Measurements from ENCODE around the gene SUPT5H. TPM values are rescaled to one million over a fixed set of nuclear protein-coding genes. Genes with fewer than 3 reads are reported as not detected.

The SUPT5H gene
- total RNA-seq, 1 donor from 2014 or later, result 106 TPM

- Mint-ChIP-seq H3K36me3 (ENCODE audit: low read depth) (peaks cover 12% of the 10 kb centered on the region), H3K4me1 (ENCODE audit: low read depth) (peaks cover 62% of the 10 kb centered on the region), H3K27me3 (ENCODE audit: low read depth) (no peaks in the 10 kb centered on the region), H3K27ac (ENCODE audit: unreplicated experiment) (peak overlapping the region; percentile 94), H3K4me3 (ENCODE audit: unreplicated experiment) (peak overlapping the region; percentile 90), H3K9me3 (ENCODE audit: low read depth) (no peaks in the 10 kb centered on the region)
- TF ChIP-seq CTCF (IDR thresholded peaks at IDR 0.05), result no peak
- DNase-seq (ENCODE audit: low spot score), result no peak
Measured at GRCh38 chr19:39407410-39407659, 38.0 kb upstream of the SUPT5H start.

- Mint-ChIP-seq H3K27me3 (ENCODE audit: low read depth) (no peaks in the 10 kb centered on the region), H3K4me1 (ENCODE audit: low read depth) (peaks cover 57% of the 10 kb centered on the region)
Measured at GRCh38 chr19:39407660-39408391, 37.6 kb upstream of the SUPT5H start.

GRCh38 chr19:39408392-39409207 lies 36.8 kb upstream of the SUPT5H start:
- DNase-seq (ENCODE audit: low spot score), result no peak
- peaks cover 51% of the 10 kb centered on the region for H3K4me1 Mint-ChIP-seq (ENCODE audit: low read depth)
- peak overlapping the region; percentile 90 for H3K4me3 Mint-ChIP-seq (ENCODE audit: unreplicated experiment)
- H3K27me3 Mint-ChIP-seq (ENCODE audit: low read depth), result no peaks in the 10 kb centered on the region
- peak overlapping the region; percentile 94 for H3K27ac Mint-ChIP-seq (ENCODE audit: unreplicated experiment)
- no peaks in the 10 kb centered on the region for H3K9me3 Mint-ChIP-seq (ENCODE audit: low read depth)
- peaks cover 12% of the 10 kb centered on the region for H3K36me3 Mint-ChIP-seq (ENCODE audit: low read depth)
- no peak for TF ChIP-seq CTCF (IDR thresholded peaks at IDR 0.05)

More at GRCh38 chr19:39407660-39408391, 37.6 kb upstream of the SUPT5H start:
- Mint-ChIP-seq H3K36me3 (ENCODE audit: low read depth) (peaks cover 12% of the 10 kb centered on the region), H3K4me3 (ENCODE audit: unreplicated experiment) (peak overlapping the region; percentile 90), H3K27ac (ENCODE audit: unreplicated experiment) (peak overlapping the region; percentile 94), H3K9me3 (ENCODE audit: low read depth) (no peaks in the 10 kb centered on the region)
- no peak for DNase-seq (ENCODE audit: low spot score)
- no peak for TF ChIP-seq CTCF (IDR thresholded peaks at IDR 0.05)

- H3K27ac Mint-ChIP-seq (ENCODE audit: unreplicated experiment), result peak overlapping the region; percentile 94
- TF ChIP-seq CTCF (IDR thresholded peaks at IDR 0.05), result no peak
- H3K27me3 Mint-ChIP-seq (ENCODE audit: low read depth), result no peaks in the 10 kb centered on the region
- H3K9me3 Mint-ChIP-seq (ENCODE audit: low read depth), result no peaks in the 10 kb centered on the region
- peaks cover 18% of the 10 kb centered on the region for H3K36me3 Mint-ChIP-seq (ENCODE audit: low read depth)
- H3K4me3 Mint-ChIP-seq (ENCODE audit: unreplicated experiment), result peak overlapping the region; percentile 90
- DNase-seq (ENCODE audit: low spot score), result no peak
- H3K4me1 Mint-ChIP-seq (ENCODE audit: low read depth), result peaks cover 53% of the 10 kb centered on the region
Measured at GRCh38 chr19:39409208-39410016, 36.0 kb upstream of the SUPT5H start.

Measured in chondrocyte (in vitro differentiated cells).